GM12878 (cell line): ENCODE results near the gene HMG20B. TPM values are rescaled to one million over a fixed set of nuclear protein-coding genes. Genes with fewer than 3 reads are reported as not detected.

ENCODE experiments used
- ATAC-seq: fragments of 200-7000 bp; cut with Tn5 transposase; 3 replicates; pipeline ENCODE4 v1.9.1; 2020; ENCODE audit warnings: mild to moderate bottlenecking, moderate library complexity
- BruUV-seq: library from RNA; stranded (reverse); fragments of 400-500 nt; replicated peaks from 2 replicates; lab custom pipeline; 2021; lab: Mats Ljungman, UMichigan
- CTCF ChIA-PET: fragments of 300-600 bp; sonication (Branson Sonifier 250); formaldehyde crosslinking; extraction: SDS; loops from one replicate; lab custom pipeline; 2021; ENCODE audit warnings: inconsistent platforms; lab: Yijun Ruan, JAX
- POLR2A ChIA-PET: fragments of 350-600 bp; formaldehyde crosslinking; extraction: SDS; loops from one replicate; lab custom pipeline; 2021; ENCODE audit warnings: inconsistent platforms; lab: Charles Lee
- RAD21 ChIA-PET: fragments of 300-600 bp; sonication (Branson Sonifier 250); formaldehyde crosslinking; loops from one replicate; lab custom pipeline; 2023; ENCODE audit warnings: antibody characterized with exemption; ENCODE audit not compliant: unreplicated experiment; lab: Charles Lee
- SMC1A ChIA-PET: fragments of 300-600 bp; sonication (Branson Sonifier 250); formaldehyde crosslinking; loops from one replicate; lab custom pipeline; 2023; ENCODE audit not compliant: unreplicated experiment, uncharacterized antibody; lab: Charles Lee
- DNase-seq: peaks from one replicate; pipeline ENCODE4 v3.0.0-alpha.2; 2011; ENCODE audit warnings: low read depth, low spot score
- FAIRE-seq: peaks from 3 replicates; lab custom pipeline; 2011; peaks lifted over from hg19 to GRCh38; lab: Jason Lieb, UNC
- H2AFZ ChIP-seq: 2 replicates; pipeline ENCODE4 v1.6.0; 2011; ENCODE audit warnings: low read depth, low read length, control low read depth; ENCODE audit not compliant: control insufficient read depth
- H3K27ac ChIP-seq: 2 replicates; pipeline ENCODE4 v1.5.1; 2011; ENCODE audit warnings: control low read depth; ENCODE audit not compliant: control insufficient read depth, insufficient read depth
- H3K27me3 ChIP-seq, 2 experiments: replicated peaks in 1 of 2; 2 replicates each; pipeline versions ENCODE4 v1.6.0 to v1.6.1; 2011; ENCODE audit warnings: low read length in 1 of 2; ENCODE audit not compliant: control insufficient read depth in 2 of 2, insufficient read depth in 2 of 2
- H3K36me3 ChIP-seq, 2 experiments: 2 replicates each; pipeline ENCODE4 v1.5.1; 2011; ENCODE audit warnings: low read length in 1 of 2; ENCODE audit not compliant: control insufficient read depth in 2 of 2, insufficient read depth in 2 of 2
- H3K4me1 ChIP-seq: 2 replicates; pipeline ENCODE4 v1.6.1; 2011; ENCODE audit warnings: mild to moderate bottlenecking, low read length, moderate library complexity, mixed read lengths; ENCODE audit not compliant: control insufficient read depth, insufficient read depth
- H3K4me2 ChIP-seq: 2 replicates; pipeline ENCODE4 v1.6.0; 2011; ENCODE audit warnings: control low read depth; ENCODE audit not compliant: control insufficient read depth, insufficient read depth
- H3K4me3 ChIP-seq: fragments of 200-600 bp; sonication (generic); 2 replicates; pipeline ENCODE4 v1.5.1; 2016
- H3K79me2 ChIP-seq: 2 replicates; pipeline ENCODE4 v1.6.0; 2011; ENCODE audit warnings: low read length; ENCODE audit not compliant: control insufficient read depth, insufficient read depth
- H3K9ac ChIP-seq: 2 replicates; pipeline ENCODE4 v1.8.0; 2011; ENCODE audit warnings: low read length, control low read depth, mixed read lengths; ENCODE audit not compliant: control insufficient read depth, insufficient read depth
- H3K9me3 ChIP-seq: replicated peaks from 3 replicates; pipeline ENCODE4 v1.5.1; 2011; ENCODE audit warnings: mild to moderate bottlenecking, low read length; ENCODE audit not compliant: control insufficient read depth, insufficient read depth
- H4K20me1 ChIP-seq: 2 replicates; pipeline ENCODE4 v1.6.0; 2011; ENCODE audit not compliant: control insufficient read depth, insufficient read depth
- FOXK2 ChIP-seq: fragments of 450-650 bp; IDR thresholded peaks from 2 replicates; pipeline ENCODE4 v1.6.1; 2017; ENCODE audit warnings: mild to moderate bottlenecking, moderate library complexity
- HDAC6 ChIP-seq: fragments of 200-600 bp; sonication (generic); IDR thresholded peaks from one replicate; pipeline ENCODE4 v1.8.0; 2017; ENCODE audit warnings: antibody characterized with exemption; ENCODE audit not compliant: unreplicated experiment
- HSF1 ChIP-seq: fragments of 150-350 bp; IDR thresholded peaks from 2 replicates; pipeline ENCODE4 v1.6.1; 2014; ENCODE audit warnings: mild to moderate bottlenecking, low read depth, low read length
- PAX5 ChIP-seq: IDR thresholded peaks from 2 replicates; pipeline ENCODE4 v1.6.1; 2011; ENCODE audit warnings: low read depth, low read length, borderline replicate concordance
- RAD51 ChIP-seq: fragments of 450-650 bp; IDR thresholded peaks from 2 replicates; pipeline ENCODE4 v1.6.1; 2016; ENCODE audit warnings: moderate library complexity, mild to moderate bottlenecking, inconsistent platforms
- RCOR1 ChIP-seq: conservative IDR thresholded peaks from 2 replicates; pipeline ENCODE4 v1.6.1; 2012; ENCODE audit warnings: low read depth, low read length, improper control_type of control experiment
- RFX5 ChIP-seq: IDR thresholded peaks from 2 replicates; pipeline ENCODE4 v1.6.1; 2011; ENCODE audit warnings: low read depth, low read length, improper control_type of control experiment
- SMARCA5 ChIP-seq: fragments of 450-650 bp; IDR thresholded peaks from 2 replicates; pipeline ENCODE4 v1.6.1; 2017; ENCODE audit warnings: mild to moderate bottlenecking
- ZBTB40 ChIP-seq: fragments of 450-650 bp; IDR thresholded peaks from 2 replicates; pipeline ENCODE4 v1.6.1; 2016; ENCODE audit warnings: mild to moderate bottlenecking, moderate library complexity, borderline replicate concordance
- WGBS: methylation state at CpG from one replicate; pipeline ENCODE4 v1.1.6; 2016; ENCODE audit warnings: low lambda C conversion rate; ENCODE audit not compliant: insufficient replicate concordance, insufficient coverage; ENCODE audit errors: missing lambda C conversion rate; 5-methylcytosine and 5-hydroxymethylcytosine counted together
- in situ Hi-C: fragments of 300-500 bp; cut with MboI; formaldehyde crosslinking; loops from 9 replicates; pipeline ENCODE4 v1.14.3; 2018; ENCODE audit warnings: mixed read lengths
- intact Hi-C: fragments of 100-400 bp; cut with micrococcal nuclease; formaldehyde crosslinking; loops from one replicate; pipeline ENCODE4 v1.14.2; 2022; ENCODE audit not compliant: unreplicated experiment
- polyA plus RNA-seq, 11 experiments: library from polyadenylated mRNA; depleted of rRNA in 4 of 11; unstranded in 6 of 11; stranded (reverse) in 5 of 11; fragments of >200 nt; fragmentation: Nextera tagmentation in 4 of 11; fragmentation: Illumina TruSeq in 1 of 11; extraction: Ambion mirVana in 4 of 11; extraction: Trizol in 1 of 11; gene quantifications; 1 replicate in 1 of 11; 2 replicates in 10 of 11; pipeline versions ENCODE4 v1.2.1 to v1.2.3, GENCODE V29; 2011 to 2016; ENCODE audit warnings: inconsistent platforms in 2 of 11, missing spikeins in 2 of 11, low read depth in 1 of 11
- total RNA-seq, 4 experiments: library from RNA; depleted of rRNA in 3 of 4; stranded (reverse); fragments of >200 nt in 3 of 4; fragmentation: Illumina TruSeq in 1 of 4; extraction: Trizol in 1 of 4; gene quantifications; 2 replicates each; pipeline versions ENCODE4 v1.2.1 to v1.2.3, GENCODE V29; 2013 to 2021

HMG20B gene
- total and polyA plus RNA-seq, 10 of the 15 experiments (the other 5 are each of a cell fraction or from before 2014, with no cell fraction given): 0.37 to 92.7 (median 47.0) TPM

- no peak for TF ChIP-seq HDAC6
- no peak for TF ChIP-seq RFX5
- no peak for TF ChIP-seq SMARCA5
- ChIA-PET RAD21 (no interaction called here), CTCF (interaction anchor here (0.9 to 1.9 kb wide), 9 partner anchors 10 to 266 kb away, joined by 3 to 7 read pairs (median 4); no protein-coding TSS in a partner anchor), POLR2A (interaction anchor here (0.5 to 1.0 kb wide), 3 partner anchors 14 to 36 kb away, joined by 3 to 5 read pairs (median 3); no protein-coding TSS in a partner anchor), SMC1A (interaction anchor here (0.7 to 1.0 kb wide), 2 partner anchors 17 to 45 kb away, joined by 3 read pairs; no protein-coding TSS in a partner anchor)
- Histone ChIP-seq H3K36me3 (no peaks in the 10 kb centered on the region), H3K27me3 (no peaks in the 10 kb centered on the region), H3K4me2 (no peak overlapping the region), H3K9me3 (peaks cover 2% of the 10 kb centered on the region; the same call in 1 of the 3 replicates), H3K4me3 (no peak overlapping the region), H3K4me1 (no peaks in the 10 kb centered on the region), H2AFZ (no peak overlapping the region), H4K20me1 (no peaks in the 10 kb centered on the region), H3K79me2 (no peaks in the 10 kb centered on the region), H3K9ac (no peak overlapping the region), H3K27ac (no peak overlapping the region)
- intact Hi-C loops (no loop called here), in situ Hi-C loops (no loop called here)
- no TSS peak for BruUV-seq
- ATAC-seq: no peak
- 30% methylated on average over 8 of the region's 8 CpGs for WGBS
- FAIRE-seq: no peak
- DNase-seq: no peak
Measured at GRCh38 chr19:3590991-3591659, 18.4 kb downstream of the HMG20B start.

GRCh38 chr19:3591876-3592613 lies 19.3 kb downstream of the HMG20B start:
- Histone ChIP-seq H4K20me1 (no peaks in the 10 kb centered on the region), H2AFZ (no peak overlapping the region), H3K9ac (no peak overlapping the region), H3K4me2 (no peak overlapping the region), H3K4me1 (no peaks in the 10 kb centered on the region), H3K27me3 (no peaks in the 10 kb centered on the region), H3K79me2 (no peaks in the 10 kb centered on the region), H3K9me3 (peaks cover 2% of the 10 kb centered on the region; the same call in 1 of the 3 replicates), H3K4me3 (no peak overlapping the region), H3K27ac (no peak overlapping the region), H3K36me3 (no peaks in the 10 kb centered on the region)
- intact Hi-C loops (no loop called here), in situ Hi-C loops (no loop called here)
- DNase-seq: no peak
- no peak for ATAC-seq
- no peak for FAIRE-seq
- BruUV-seq: no TSS peak
- CTCF ChIA-PET: interaction anchor here (0.8 to 1.9 kb wide), 9 partner anchors 8 to 267 kb away, joined by 3 to 5 read pairs (median 4); no protein-coding TSS in a partner anchor
- POLR2A ChIA-PET: no interaction called here
- RAD21 ChIA-PET: interaction anchor here (0.5 kb wide), 1 partner anchor 126 kb away, joined by 4 read pairs; no protein-coding TSS in a partner anchor
- WGBS: 17% methylated on average over 9 of the region's 9 CpGs
- SMC1A ChIA-PET: interaction anchor here (0.7 to 0.9 kb wide), 2 partner anchors 16 to 35 kb away, joined by 3 read pairs; no protein-coding TSS in a partner anchor
- TF ChIP-seq RAD51 (no peak), ZBTB40 (no peak), FOXK2 (no peak), PAX5 (no peak), RCOR1 (no peak), HSF1 (no peak)
